K562 (cell line): Measurements from ENCODE around the gene KLHL30.

Source experiments
- MED1 ChIP-seq: sonication (generic); formaldehyde crosslinking; IDR thresholded peaks from 2 replicates; pipeline ENCODE4 v1.8.1; 2023; ENCODE audit warnings: missing genetic modification reagents, borderline replicate concordance
- SIN3A ChIP-seq, 2 experiments: fragments of 150-350 bp in 1 of 2; IDR thresholded peaks; 2 replicates each; pipeline ENCODE4 v1.6.1; 2011 to 2016; ENCODE audit warnings: borderline replicate concordance in 2 of 2, low read depth in 2 of 2, low read length in 2 of 2, mild to moderate bottlenecking in 2 of 2, moderate library complexity in 2 of 2; ENCODE audit not compliant: control insufficient read depth in 1 of 2
- TCF7 ChIP-seq: sonication (generic); IDR thresholded peaks from 2 replicates; pipeline ENCODE4 v1.6.1; 2016; ENCODE audit warnings: antibody characterized with exemption, borderline replicate concordance
- YBX1 ChIP-seq: fragments of 450-650 bp; IDR thresholded peaks from 2 replicates; pipeline ENCODE4 v1.7.1; 2016; ENCODE audit warnings: mild to moderate bottlenecking
- TF ChIP-seq, protein P1 (sequence below): sonication (generic); formaldehyde crosslinking; IDR thresholded peaks from 2 replicates; pipeline ENCODE4 v1.8.0; 2023; ENCODE audit warnings: mild to moderate bottlenecking, missing genetic modification reagents
- TF ChIP-seq, protein P2 (sequence below): sonication (generic); formaldehyde crosslinking; IDR thresholded peaks from 2 replicates; pipeline ENCODE4 v1.8.1; 2022; ENCODE audit warnings: missing genetic modification reagents
- TF ChIP-seq, protein P3 (sequence below), 2 experiments: IDR thresholded peaks; 2 replicates each; pipeline ENCODE4 v1.6.1; 2012; ENCODE audit warnings: improper control_type of control experiment in 2 of 2, low read depth in 2 of 2, low read length in 2 of 2, borderline replicate concordance in 1 of 2

DNA sequence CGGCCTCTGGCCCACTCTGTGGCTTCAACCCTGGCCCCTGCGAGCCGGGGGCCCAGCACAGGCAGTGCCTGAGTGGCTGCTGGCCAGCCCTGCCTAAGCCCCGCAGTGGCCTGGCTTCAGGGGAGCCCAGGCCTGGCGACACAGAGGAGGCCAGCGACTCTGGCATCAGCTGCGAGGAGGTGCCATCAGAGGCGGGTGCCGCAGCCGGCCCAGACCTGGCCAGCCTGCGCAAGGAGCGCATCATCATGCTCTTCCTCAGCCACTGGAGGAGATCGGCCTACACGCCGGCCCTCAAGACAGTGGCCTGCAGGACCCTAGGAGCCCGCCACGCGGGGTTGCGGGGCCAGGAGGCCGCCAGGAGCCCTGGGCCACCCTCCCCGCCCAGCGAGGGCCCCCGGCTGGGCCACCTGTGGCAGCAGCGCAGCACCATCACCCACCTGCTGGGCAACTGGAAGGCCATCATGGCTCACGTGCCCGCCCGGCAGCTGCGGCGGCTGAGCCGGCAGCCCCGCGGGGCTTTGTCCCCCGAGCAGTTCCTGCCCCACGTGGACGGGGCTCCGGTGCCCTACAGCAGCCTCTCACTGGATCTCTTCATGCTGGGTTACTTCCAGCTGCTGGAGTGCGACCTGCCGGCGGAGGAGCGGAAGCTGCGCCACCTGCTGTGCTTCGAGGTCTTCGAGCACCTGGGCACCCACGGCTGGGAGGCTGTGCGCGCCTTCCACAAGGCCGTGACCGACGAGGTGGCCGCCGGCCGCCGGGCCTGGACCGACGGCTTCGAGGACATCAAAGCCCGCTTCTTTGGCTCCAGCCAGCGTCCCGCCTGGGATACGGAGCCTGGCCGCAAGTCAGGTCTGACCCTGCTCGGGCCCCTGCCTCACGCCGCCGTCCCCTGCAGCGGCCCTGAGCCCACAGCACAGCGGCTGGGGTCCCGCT, 7.5 kb upstream of the KLHL30 start:
- no peak for TF ChIP-seq TCF7
- TF ChIP-seq, protein P1, sequence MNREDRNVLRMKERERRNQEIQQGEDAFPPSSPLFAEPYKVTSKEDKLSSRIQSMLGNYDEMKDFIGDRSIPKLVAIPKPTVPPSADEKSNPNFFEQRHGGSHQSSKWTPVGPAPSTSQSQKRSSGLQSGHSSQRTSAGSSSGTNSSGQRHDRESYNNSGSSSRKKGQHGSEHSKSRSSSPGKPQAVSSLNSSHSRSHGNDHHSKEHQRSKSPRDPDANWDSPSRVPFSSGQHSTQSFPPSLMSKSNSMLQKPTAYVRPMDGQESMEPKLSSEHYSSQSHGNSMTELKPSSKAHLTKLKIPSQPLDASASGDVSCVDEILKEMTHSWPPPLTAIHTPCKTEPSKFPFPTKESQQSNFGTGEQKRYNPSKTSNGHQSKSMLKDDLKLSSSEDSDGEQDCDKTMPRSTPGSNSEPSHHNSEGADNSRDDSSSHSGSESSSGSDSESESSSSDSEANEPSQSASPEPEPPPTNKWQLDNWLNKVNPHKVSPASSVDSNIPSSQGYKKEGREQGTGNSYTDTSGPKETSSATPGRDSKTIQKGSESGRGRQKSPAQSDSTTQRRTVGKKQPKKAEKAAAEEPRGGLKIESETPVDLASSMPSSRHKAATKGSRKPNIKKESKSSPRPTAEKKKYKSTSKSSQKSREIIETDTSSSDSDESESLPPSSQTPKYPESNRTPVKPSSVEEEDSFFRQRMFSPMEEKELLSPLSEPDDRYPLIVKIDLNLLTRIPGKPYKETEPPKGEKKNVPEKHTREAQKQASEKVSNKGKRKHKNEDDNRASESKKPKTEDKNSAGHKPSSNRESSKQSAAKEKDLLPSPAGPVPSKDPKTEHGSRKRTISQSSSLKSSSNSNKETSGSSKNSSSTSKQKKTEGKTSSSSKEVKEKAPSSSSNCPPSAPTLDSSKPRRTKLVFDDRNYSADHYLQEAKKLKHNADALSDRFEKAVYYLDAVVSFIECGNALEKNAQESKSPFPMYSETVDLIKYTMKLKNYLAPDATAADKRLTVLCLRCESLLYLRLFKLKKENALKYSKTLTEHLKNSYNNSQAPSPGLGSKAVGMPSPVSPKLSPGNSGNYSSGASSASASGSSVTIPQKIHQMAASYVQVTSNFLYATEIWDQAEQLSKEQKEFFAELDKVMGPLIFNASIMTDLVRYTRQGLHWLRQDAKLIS (CRISPR knock-in tag): no peak
- no peak for TF ChIP-seq SIN3A (IDR thresholded peaks at IDR 0.05; ENCODE audit: borderline replicate concordance in 2 of 2, control insufficient read depth in 1 of 2, low read depth in 2 of 2, low read length in 2 of 2)
- TF ChIP-seq MED1 (CRISPR knock-in tag): no peak
- TF ChIP-seq, protein P2, sequence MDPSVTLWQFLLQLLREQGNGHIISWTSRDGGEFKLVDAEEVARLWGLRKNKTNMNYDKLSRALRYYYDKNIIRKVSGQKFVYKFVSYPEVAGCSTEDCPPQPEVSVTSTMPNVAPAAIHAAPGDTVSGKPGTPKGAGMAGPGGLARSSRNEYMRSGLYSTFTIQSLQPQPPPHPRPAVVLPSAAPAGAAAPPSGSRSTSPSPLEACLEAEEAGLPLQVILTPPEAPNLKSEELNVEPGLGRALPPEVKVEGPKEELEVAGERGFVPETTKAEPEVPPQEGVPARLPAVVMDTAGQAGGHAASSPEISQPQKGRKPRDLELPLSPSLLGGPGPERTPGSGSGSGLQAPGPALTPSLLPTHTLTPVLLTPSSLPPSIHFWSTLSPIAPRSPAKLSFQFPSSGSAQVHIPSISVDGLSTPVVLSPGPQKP (CRISPR knock-in tag): no peak
- TF ChIP-seq YBX1: no peak
- TF ChIP-seq, protein P3, sequence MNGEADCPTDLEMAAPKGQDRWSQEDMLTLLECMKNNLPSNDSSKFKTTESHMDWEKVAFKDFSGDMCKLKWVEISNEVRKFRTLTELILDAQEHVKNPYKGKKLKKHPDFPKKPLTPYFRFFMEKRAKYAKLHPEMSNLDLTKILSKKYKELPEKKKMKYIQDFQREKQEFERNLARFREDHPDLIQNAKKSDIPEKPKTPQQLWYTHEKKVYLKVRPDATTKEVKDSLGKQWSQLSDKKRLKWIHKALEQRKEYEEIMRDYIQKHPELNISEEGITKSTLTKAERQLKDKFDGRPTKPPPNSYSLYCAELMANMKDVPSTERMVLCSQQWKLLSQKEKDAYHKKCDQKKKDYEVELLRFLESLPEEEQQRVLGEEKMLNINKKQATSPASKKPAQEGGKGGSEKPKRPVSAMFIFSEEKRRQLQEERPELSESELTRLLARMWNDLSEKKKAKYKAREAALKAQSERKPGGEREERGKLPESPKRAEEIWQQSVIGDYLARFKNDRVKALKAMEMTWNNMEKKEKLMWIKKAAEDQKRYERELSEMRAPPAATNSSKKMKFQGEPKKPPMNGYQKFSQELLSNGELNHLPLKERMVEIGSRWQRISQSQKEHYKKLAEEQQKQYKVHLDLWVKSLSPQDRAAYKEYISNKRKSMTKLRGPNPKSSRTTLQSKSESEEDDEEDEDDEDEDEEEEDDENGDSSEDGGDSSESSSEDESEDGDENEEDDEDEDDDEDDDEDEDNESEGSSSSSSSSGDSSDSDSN (IDR thresholded peaks at IDR 0.05; ENCODE audit: borderline replicate concordance in 1 of 2, low read depth in 2 of 2, low read length in 2 of 2): no peak
